ENCODE data around the gene LRRFIP2.

Gene LRRFIP2

GRCh38 chr3:37137516-37137915 lies 36.9 kb downstream of the LRRFIP2 start:
- Histone ChIP-seq H3K4me3 (ENCODE audit: low read length) (no peak overlapping the region), H3K27me3 (ENCODE audit: control insufficient read depth, insufficient read depth, low read length) (no peaks in the 10 kb centered on the region), H3K9ac (ENCODE audit: low read length) (no peak overlapping the region), H3K4me1 (ENCODE audit: control insufficient read depth, insufficient read depth, low read length) (no peaks in the 10 kb centered on the region), H3K36me3 (ENCODE audit: control insufficient read depth, insufficient read depth, low read length) (no peaks in the 10 kb centered on the region), H3K27ac (ENCODE audit: low read depth, low read length) (no peak overlapping the region)

- H3K4me3 ChIP-seq (ENCODE audit: low read length) = no peak overlapping the region
- H3K27me3 ChIP-seq (ENCODE audit: control insufficient read depth, insufficient read depth, low read length) = no peaks in the 10 kb centered on the region
- no peak overlapping the region for H3K27ac ChIP-seq (ENCODE audit: low read depth, low read length)
- no peak overlapping the region for H3K9ac ChIP-seq (ENCODE audit: low read length)
- H3K4me1 ChIP-seq (ENCODE audit: control insufficient read depth, insufficient read depth, low read length) = no peaks in the 10 kb centered on the region
- no peaks in the 10 kb centered on the region for H3K36me3 ChIP-seq (ENCODE audit: control insufficient read depth, insufficient read depth, low read length)
Measured at GRCh38 chr3:37136067-37136466, 38.3 kb downstream of the LRRFIP2 start.

GRCh38 chr3:37135561-37135960 lies 38.8 kb downstream of the LRRFIP2 start:
- no peak overlapping the region for H3K27ac ChIP-seq (ENCODE audit: low read depth, low read length)
- H3K36me3 ChIP-seq (ENCODE audit: control insufficient read depth, insufficient read depth, low read length) = no peaks in the 10 kb centered on the region
- H3K9ac ChIP-seq (ENCODE audit: low read length) = no peak overlapping the region
- H3K27me3 ChIP-seq (ENCODE audit: control insufficient read depth, insufficient read depth, low read length) = no peaks in the 10 kb centered on the region
- H3K4me3 ChIP-seq (ENCODE audit: low read length) = no peak overlapping the region
- no peaks in the 10 kb centered on the region for H3K4me1 ChIP-seq (ENCODE audit: control insufficient read depth, insufficient read depth, low read length)

GRCh38 chr3:37132334-37132733 lies 42.0 kb downstream of the LRRFIP2 start:
- no peaks in the 10 kb centered on the region for H3K36me3 ChIP-seq (ENCODE audit: control insufficient read depth, insufficient read depth, low read length)
- no peak overlapping the region for H3K9ac ChIP-seq (ENCODE audit: low read length)
- no peaks in the 10 kb centered on the region for H3K4me1 ChIP-seq (ENCODE audit: control insufficient read depth, insufficient read depth, low read length)
- no peak overlapping the region for H3K4me3 ChIP-seq (ENCODE audit: low read length)
- no peaks in the 10 kb centered on the region for H3K27me3 ChIP-seq (ENCODE audit: control insufficient read depth, insufficient read depth, low read length)
- H3K27ac ChIP-seq (ENCODE audit: low read depth, low read length) = no peak overlapping the region

- Histone ChIP-seq H3K4me1 (ENCODE audit: control insufficient read depth, insufficient read depth, low read length) (no peaks in the 10 kb centered on the region), H3K9ac (ENCODE audit: low read length) (no peak overlapping the region), H3K36me3 (ENCODE audit: control insufficient read depth, insufficient read depth, low read length) (no peaks in the 10 kb centered on the region), H3K4me3 (ENCODE audit: low read length) (no peak overlapping the region), H3K27me3 (ENCODE audit: control insufficient read depth, insufficient read depth, low read length) (no peaks in the 10 kb centered on the region), H3K27ac (ENCODE audit: low read depth, low read length) (no peak overlapping the region)
Measured at GRCh38 chr3:37131860-37132144, 42.6 kb downstream of the LRRFIP2 start.

- no peak overlapping the region for H3K9ac ChIP-seq (ENCODE audit: low read length)
- H3K4me3 ChIP-seq (ENCODE audit: low read length) = no peak overlapping the region
- no peak overlapping the region for H3K27ac ChIP-seq (ENCODE audit: low read depth, low read length)
- no peaks in the 10 kb centered on the region for H3K27me3 ChIP-seq (ENCODE audit: control insufficient read depth, insufficient read depth, low read length)
- H3K4me1 ChIP-seq (ENCODE audit: control insufficient read depth, insufficient read depth, low read length) = no peaks in the 10 kb centered on the region
- H3K36me3 ChIP-seq (ENCODE audit: control insufficient read depth, insufficient read depth, low read length) = no peaks in the 10 kb centered on the region
Measured at GRCh38 chr3:37130984-37131859, 43.2 kb downstream of the LRRFIP2 start.

GRCh38 chr3:37130448-37130847 lies 43.9 kb downstream of the LRRFIP2 start:
- Histone ChIP-seq H3K4me3 (ENCODE audit: low read length) (no peak overlapping the region), H3K27me3 (ENCODE audit: control insufficient read depth, insufficient read depth, low read length) (no peaks in the 10 kb centered on the region), H3K9ac (ENCODE audit: low read length) (no peak overlapping the region), H3K36me3 (ENCODE audit: control insufficient read depth, insufficient read depth, low read length) (no peaks in the 10 kb centered on the region), H3K4me1 (ENCODE audit: control insufficient read depth, insufficient read depth, low read length) (no peaks in the 10 kb centered on the region), H3K27ac (ENCODE audit: low read depth, low read length) (no peak overlapping the region)

GRCh38 chr3:37129871-37130270 lies 44.5 kb downstream of the LRRFIP2 start:
- no peaks in the 10 kb centered on the region for H3K36me3 ChIP-seq (ENCODE audit: control insufficient read depth, insufficient read depth, low read length)
- H3K27me3 ChIP-seq (ENCODE audit: control insufficient read depth, insufficient read depth, low read length) = no peaks in the 10 kb centered on the region
- H3K4me1 ChIP-seq (ENCODE audit: control insufficient read depth, insufficient read depth, low read length) = no peaks in the 10 kb centered on the region
- no peak overlapping the region for H3K9ac ChIP-seq (ENCODE audit: low read length)
- H3K27ac ChIP-seq (ENCODE audit: low read depth, low read length) = no peak overlapping the region
- H3K4me3 ChIP-seq (ENCODE audit: low read length) = no peak overlapping the region

GRCh38 chr3:37127340-37127739 lies 47.0 kb downstream of the LRRFIP2 start:
- H3K27me3 ChIP-seq (ENCODE audit: control insufficient read depth, insufficient read depth, low read length) = no peaks in the 10 kb centered on the region
- no peaks in the 10 kb centered on the region for H3K36me3 ChIP-seq (ENCODE audit: control insufficient read depth, insufficient read depth, low read length)
- H3K9ac ChIP-seq (ENCODE audit: low read length) = no peak overlapping the region
- H3K4me3 ChIP-seq (ENCODE audit: low read length) = no peak overlapping the region
- H3K27ac ChIP-seq (ENCODE audit: low read depth, low read length) = no peak overlapping the region
- no peaks in the 10 kb centered on the region for H3K4me1 ChIP-seq (ENCODE audit: control insufficient read depth, insufficient read depth, low read length)

- H3K36me3 ChIP-seq (ENCODE audit: control insufficient read depth, insufficient read depth, low read length) = no peaks in the 10 kb centered on the region
- H3K27me3 ChIP-seq (ENCODE audit: control insufficient read depth, insufficient read depth, low read length) = no peaks in the 10 kb centered on the region
- H3K4me3 ChIP-seq (ENCODE audit: low read length) = no peak overlapping the region
- H3K9ac ChIP-seq (ENCODE audit: low read length) = no peak overlapping the region
- no peak overlapping the region for H3K27ac ChIP-seq (ENCODE audit: low read depth, low read length)
- H3K4me1 ChIP-seq (ENCODE audit: control insufficient read depth, insufficient read depth, low read length) = no peaks in the 10 kb centered on the region
Measured at GRCh38 chr3:37126856-37127255, 47.5 kb downstream of the LRRFIP2 start.

GRCh38 chr3:37125195-37126073 lies 48.9 kb downstream of the LRRFIP2 start:
- H3K36me3 ChIP-seq (ENCODE audit: control insufficient read depth, insufficient read depth, low read length) = no peaks in the 10 kb centered on the region
- H3K4me3 ChIP-seq (ENCODE audit: low read length) = no peak overlapping the region
- peaks cover 4% of the 10 kb centered on the region for H3K4me1 ChIP-seq (ENCODE audit: control insufficient read depth, insufficient read depth, low read length)
- H3K27ac ChIP-seq (ENCODE audit: low read depth, low read length) = no peak overlapping the region
- no peak overlapping the region for H3K9ac ChIP-seq (ENCODE audit: low read length)
- no peaks in the 10 kb centered on the region for H3K27me3 ChIP-seq (ENCODE audit: control insufficient read depth, insufficient read depth, low read length)

GRCh38 chr3:37124435-37124834 lies 49.9 kb downstream of the LRRFIP2 start:
- H3K27ac ChIP-seq (ENCODE audit: low read depth, low read length) = no peak overlapping the region
- H3K9ac ChIP-seq (ENCODE audit: low read length) = no peak overlapping the region
- H3K4me1 ChIP-seq (ENCODE audit: control insufficient read depth, insufficient read depth, low read length) = peaks cover 4% of the 10 kb centered on the region
- no peaks in the 10 kb centered on the region for H3K27me3 ChIP-seq (ENCODE audit: control insufficient read depth, insufficient read depth, low read length)
- no peaks in the 10 kb centered on the region for H3K36me3 ChIP-seq (ENCODE audit: control insufficient read depth, insufficient read depth, low read length)
- H3K4me3 ChIP-seq (ENCODE audit: low read length) = no peak overlapping the region
